Measurements from ENCODE around the gene CYP39A1. TPM values are rescaled to one million over a fixed set of nuclear protein-coding genes. Genes with fewer than 3 reads are reported as not detected.

CYP39A1 gene
- total and polyA plus RNA-seq, 2 donors (not counting 1 experiment from before 2014, with no cell fraction given), result not detected

- no peak overlapping the region for H3K4me3 Mint-ChIP-seq
- peaks cover 5% of the 10 kb centered on the region for H3K4me1 Mint-ChIP-seq
- Histone ChIP-seq H3K4me2 (replicated peaks; ENCODE audit: low read depth, low read length, poor library complexity, severe bottlenecking) (no peak overlapping the region), H3K27me3 (replicated peaks in 1 of 4; ENCODE audit: control extremely low read depth in 1 of 4, control insufficient read depth in 3 of 4, insufficient read depth in 4 of 4, low read length in 3 of 4) (peaks cover 0 to 14% (median 8%) of the 10 kb centered on the region in 4 experiments), H3K27ac (ENCODE audit: low read length in 2 of 2) (no peak overlapping the region), H2AFZ (ENCODE audit: insufficient read depth, low read depth, low read length, poor library complexity, severe bottlenecking) (no peak overlapping the region), H4K20me1 (ENCODE audit: control insufficient read depth, insufficient read depth, low read length, poor library complexity, severe bottlenecking) (no peaks in the 10 kb centered on the region), H3K79me2 (ENCODE audit: control insufficient read depth, insufficient read depth, low read length) (no peaks in the 10 kb centered on the region), H3K4me1 (ENCODE audit: control insufficient read depth in 2 of 2, insufficient read depth in 2 of 2, low read length in 2 of 2) (peaks cover 0 to 4% of the 10 kb centered on the region in 2 donors), H3K4me3 (ENCODE audit: control extremely low read depth in 1 of 5, extremely low read depth in 1 of 5, insufficient read depth in 1 of 5, low read depth in 2 of 5, low read length in 4 of 5) (no peak overlapping the region), H3K9ac (ENCODE audit: low read length) (no peak overlapping the region), H3K9me3 (ENCODE audit: control extremely low read depth in 1 of 3, control insufficient read depth in 2 of 3, insufficient read depth in 1 of 3, low read length in 2 of 3) (no peaks in the 10 kb centered on the region), H3K36me3 (replicated peaks in 1 of 2; ENCODE audit: control extremely low read depth in 1 of 2, control insufficient read depth in 1 of 2, extremely low read depth in 1 of 2, insufficient read depth in 2 of 2, low read length in 1 of 2) (no peaks in the 10 kb centered on the region)
- WGBS (ENCODE audit: insufficient coverage), result 58% methylated on average over 2 of the region's 5 CpGs
- peaks cover 23% of the 10 kb centered on the region for H3K27me3 Mint-ChIP-seq
- no peaks in the 10 kb centered on the region for H3K9me3 Mint-ChIP-seq (ENCODE audit: insufficient read depth)
- DNase-seq (no peak), ATAC-seq (ENCODE audit: low read depth) (no peak)
- intact Hi-C loops (cut with micrococcal nuclease), result no loop called here
- no peak overlapping the region for H3K27ac Mint-ChIP-seq
- ChIA-PET POLR2A (no interaction called here), CTCF (no interaction called here)
- TF ChIP-seq EZH2 (IDR thresholded peaks at IDR 0.05; ENCODE audit: borderline replicate concordance, insufficient read depth, low read depth, low read length, poor library complexity, severe bottlenecking) (no peak), CTCF (IDR thresholded peaks at IDR 0.05) (no peak)
These were observed 15.5 kb downstream of the CYP39A1 start for GRCh38 chr6:46637145-46637544.

DNA sequence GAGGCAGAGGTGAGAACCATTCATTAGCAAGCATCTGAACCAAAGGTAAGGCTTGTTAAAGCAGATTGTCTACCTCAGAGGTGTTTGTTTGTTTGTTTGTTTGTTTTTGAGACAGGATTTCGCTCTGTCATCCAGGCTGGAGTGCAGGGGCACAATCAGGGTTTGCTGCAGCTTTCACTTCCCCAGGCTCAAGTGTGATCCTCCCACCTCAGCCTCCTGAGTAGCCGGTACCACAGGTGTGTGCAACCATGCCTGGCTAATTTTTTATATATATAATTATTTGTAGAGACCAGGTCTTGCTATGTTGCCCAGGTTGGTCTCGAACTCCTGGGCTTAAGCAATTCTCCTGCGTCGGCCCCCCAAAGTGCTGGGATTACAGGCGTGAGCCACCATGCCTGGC, 17.2 kb downstream of the CYP39A1 start:
- Histone ChIP-seq H3K36me3 (replicated peaks in 1 of 2; ENCODE audit: control extremely low read depth in 1 of 2, control insufficient read depth in 1 of 2, extremely low read depth in 1 of 2, insufficient read depth in 2 of 2, low read length in 1 of 2) (no peaks in the 10 kb centered on the region), H3K4me2 (replicated peaks; ENCODE audit: low read depth, low read length, poor library complexity, severe bottlenecking) (no peak overlapping the region), H3K9me3 (ENCODE audit: control extremely low read depth in 1 of 3, control insufficient read depth in 2 of 3, insufficient read depth in 1 of 3, low read length in 2 of 3) (no peaks in the 10 kb centered on the region), H3K27me3 (replicated peaks in 1 of 4; ENCODE audit: control extremely low read depth in 1 of 4, control insufficient read depth in 3 of 4, insufficient read depth in 4 of 4, low read length in 3 of 4) (peaks cover 0 to 14% (median 7%) of the 10 kb centered on the region in 4 experiments), H3K9ac (ENCODE audit: low read length) (no peak overlapping the region), H4K20me1 (ENCODE audit: control insufficient read depth, insufficient read depth, low read length, poor library complexity, severe bottlenecking) (no peaks in the 10 kb centered on the region), H2AFZ (ENCODE audit: insufficient read depth, low read depth, low read length, poor library complexity, severe bottlenecking) (no peak overlapping the region), H3K4me3 (ENCODE audit: control extremely low read depth in 1 of 5, extremely low read depth in 1 of 5, insufficient read depth in 1 of 5, low read depth in 2 of 5, low read length in 4 of 5) (no peak overlapping the region), H3K27ac (ENCODE audit: low read length in 2 of 2) (no peak overlapping the region), H3K4me1 (ENCODE audit: control insufficient read depth in 2 of 2, insufficient read depth in 2 of 2, low read length in 2 of 2) (peaks cover 0 to 4% of the 10 kb centered on the region in 2 donors), H3K79me2 (ENCODE audit: control insufficient read depth, insufficient read depth, low read length) (no peaks in the 10 kb centered on the region)
- ATAC-seq (ENCODE audit: low read depth) (no peak), DNase-seq (no peak)
- ChIA-PET CTCF (no interaction called here), POLR2A (no interaction called here)
- H3K4me3 Mint-ChIP-seq, result no peak overlapping the region
- TF ChIP-seq EZH2 (IDR thresholded peaks at IDR 0.05; ENCODE audit: borderline replicate concordance, insufficient read depth, low read depth, low read length, poor library complexity, severe bottlenecking) (no peak), CTCF (IDR thresholded peaks at IDR 0.05) (no peak)
- no peak overlapping the region for H3K27ac Mint-ChIP-seq
- H3K27me3 Mint-ChIP-seq, result peaks cover 28% of the 10 kb centered on the region
- H3K9me3 Mint-ChIP-seq (ENCODE audit: insufficient read depth), result no peaks in the 10 kb centered on the region
- WGBS (ENCODE audit: insufficient coverage), result 81% methylated on average over 4 of the region's 6 CpGs
- H3K4me1 Mint-ChIP-seq, result peaks cover 5% of the 10 kb centered on the region
- intact Hi-C loops (cut with micrococcal nuclease), result no loop called here
